ENCODE data around the gene DNAH6. TPM values are rescaled to one million over a fixed set of nuclear protein-coding genes. Genes with fewer than 3 reads are reported as not detected.

The DNAH6 gene
- total RNA-seq, 1 experiment from 2014 or later = 0.26 TPM

DNA sequence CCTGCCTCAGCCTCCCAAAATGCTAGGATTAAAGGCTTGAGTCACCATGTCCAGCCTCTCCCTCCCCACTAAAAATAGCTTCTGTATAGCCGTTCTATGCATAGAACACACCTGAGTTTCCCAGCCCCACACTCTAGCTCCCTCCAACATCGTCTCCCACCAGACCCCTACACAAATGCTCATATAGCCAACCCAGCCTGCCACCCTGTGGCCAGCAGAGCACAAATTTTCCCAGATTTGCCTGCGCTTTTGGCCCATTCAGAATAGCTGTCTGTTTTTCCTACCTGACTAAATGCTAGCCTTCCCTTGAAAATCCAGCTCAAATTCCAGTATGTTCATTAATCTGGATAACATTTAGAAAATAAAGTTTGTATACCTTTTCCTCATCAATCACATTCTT is 341.8 kb downstream of the DNAH6 start:
- Histone ChIP-seq H3K23me2 (ENCODE audit: insufficient read length, low read depth, low read length, poor library complexity, severe bottlenecking) (no peaks in the 10 kb centered on the region), H3T11ph (ENCODE audit: low read length) (no peak overlapping the region), H2BK5ac (ENCODE audit: insufficient read length, low read length) (no peak overlapping the region), H3K9me3 (ENCODE audit: control insufficient read depth, low read depth, low read length) (no peaks in the 10 kb centered on the region), H4K5ac (ENCODE audit: insufficient read length, low read depth, low read length) (no peak overlapping the region), H3K4me1 (ENCODE audit: insufficient read depth, low read length) (peaks cover 5% of the 10 kb centered on the region; the same call in 1 of the 2 replicates), H4K20me1 (ENCODE audit: control insufficient read depth, insufficient read depth, insufficient read length) (no peaks in the 10 kb centered on the region), H2BK20ac (ENCODE audit: low read depth, low read length, poor library complexity, severe bottlenecking) (no peak overlapping the region), H2BK15ac (ENCODE audit: low read depth, low read length) (no peak overlapping the region), H2BK12ac (ENCODE audit: insufficient read length, low read depth, low read length) (no peak overlapping the region), H2AFZ (ENCODE audit: low read length) (no peak overlapping the region), H2AK5ac (ENCODE audit: insufficient read length, low read length) (no peak overlapping the region), H3K79me1 (ENCODE audit: insufficient read depth, low read depth, low read length, poor library complexity, severe bottlenecking) (no peaks in the 10 kb centered on the region), H3K56ac (ENCODE audit: insufficient read length, low read depth, low read length) (no peak overlapping the region), H4K91ac (ENCODE audit: insufficient read length, low read depth, low read length) (no peak overlapping the region), H3K18ac (ENCODE audit: insufficient read length, low read depth, low read length) (no peak overlapping the region), H2BK120ac (ENCODE audit: low read depth, low read length, poor library complexity, severe bottlenecking) (no peak overlapping the region), H3K4me2 (ENCODE audit: insufficient read depth, insufficient read length, low read length) (no peak overlapping the region), H3K9ac (ENCODE audit: extremely low read depth, insufficient read length, low read length) (no peak overlapping the region), H3K79me2 (ENCODE audit: insufficient read depth, low read length) (no peaks in the 10 kb centered on the region), H3K14ac (ENCODE audit: insufficient read depth, low read length) (no peak overlapping the region), H3K4ac (ENCODE audit: low read depth, low read length) (no peak overlapping the region), H3K27ac (ENCODE audit: insufficient read length, low read depth, low read length) (no peak overlapping the region), H4K8ac (replicated peaks; ENCODE audit: insufficient read length, low read depth, low read length) (no peak overlapping the region), H3K23ac (ENCODE audit: insufficient read length, low read depth, low read length) (no peak overlapping the region), H3K27me3 (ENCODE audit: insufficient read depth, low read length) (peaks cover 12% of the 10 kb centered on the region; the same call in 1 of the 2 replicates)
- DNase-seq = no peak
- H3K4me3 Mint-ChIP-seq = 0 out of 5 replicates have a peak overlapping the region, but pooled peaks of 1 of the 2 experiments have one; percentile 8
- H3K9me3 Mint-ChIP-seq = peaks cover 6% of the 10 kb centered on the region in 2 experiments
- TF ChIP-seq CTCF (conservative IDR thresholded peaks at IDR 0.05) = peak; percentile 68
- peaks cover 0 to 3% (median 2%) of the 10 kb centered on the region in 3 experiments; a peak in 5 of 7 replicates for H3K36me3 Mint-ChIP-seq (ENCODE audit: insufficient read depth in 1 of 3, low read depth in 3 of 3)
- WGBS (ENCODE audit: extremely low coverage, insufficient read length, low lambda C conversion rate) = no CpG with 5 or more reads among the region's 3 CpGs
- H3K4me1 Mint-ChIP-seq = peaks cover 31 to 35% of the 10 kb centered on the region in 2 experiments
- H3K27ac Mint-ChIP-seq = no peak overlapping the region
- H3K27me3 Mint-ChIP-seq (ENCODE audit: low read depth) = peaks cover 89% of the 10 kb centered on the region
